ENCODE results near the gene DNAI2.

The DNAI2 gene

DNA sequence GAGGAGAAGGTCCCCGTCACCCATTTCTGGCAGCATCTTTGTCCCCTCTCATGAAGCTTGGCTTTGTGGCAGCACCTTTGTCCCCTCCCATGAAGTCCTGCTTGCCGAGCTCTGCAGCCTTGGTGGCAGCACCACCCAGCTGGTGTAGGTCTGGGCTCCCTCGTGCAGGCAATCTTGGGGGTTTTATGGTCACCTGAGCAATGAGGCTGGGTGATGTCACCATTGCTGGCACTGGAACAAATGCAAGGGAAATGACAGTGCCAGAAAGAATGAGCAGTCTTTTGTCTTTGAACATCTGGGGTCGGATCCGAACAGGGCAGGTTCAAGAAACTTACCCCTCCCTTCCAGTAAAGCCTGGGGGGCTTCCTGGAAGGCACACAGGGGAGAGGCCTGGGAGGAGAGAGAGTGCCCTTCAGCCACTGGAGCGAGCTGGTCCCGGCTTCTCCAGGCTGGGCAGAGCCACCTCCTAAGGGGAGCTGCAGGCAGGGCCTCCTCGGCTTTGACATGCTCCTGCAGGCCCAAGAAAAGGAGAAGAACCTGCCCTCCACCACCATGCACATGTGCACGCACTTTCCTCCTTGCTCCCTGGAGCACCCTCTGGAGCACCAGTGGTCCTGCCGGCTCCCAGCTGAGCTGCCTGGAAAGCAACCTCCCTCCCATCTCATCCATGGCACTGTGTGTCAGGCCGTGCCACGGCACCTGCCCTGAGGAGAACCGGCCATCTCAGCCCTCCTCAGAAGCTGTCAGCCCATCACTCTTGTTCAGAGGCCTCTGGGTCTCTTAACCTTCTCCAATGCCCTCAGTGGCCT lies 71.6 kb downstream of the DNAI2 start:
- no peak for DNase-seq

DNA sequence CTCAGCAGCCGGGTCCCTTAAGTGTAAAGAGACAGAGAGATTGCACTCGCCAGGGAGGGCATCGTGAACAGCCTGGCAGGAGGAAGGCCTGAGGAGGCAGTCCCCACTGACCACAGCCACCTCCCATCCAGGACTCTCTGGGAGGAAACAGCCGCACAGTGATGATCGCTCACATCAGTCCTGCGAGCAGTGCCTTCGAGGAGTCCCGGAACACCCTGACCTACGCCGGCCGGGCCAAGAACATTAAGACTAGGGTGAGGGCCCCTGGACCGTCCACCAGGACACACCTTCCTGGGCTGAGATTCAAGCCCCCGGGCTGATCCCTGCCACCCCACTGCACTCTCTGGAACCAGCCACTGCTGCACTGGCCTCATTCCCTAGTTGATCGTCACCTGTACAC lies 73.6 kb downstream of the DNAI2 start:
- no peak for DNase-seq

DNA sequence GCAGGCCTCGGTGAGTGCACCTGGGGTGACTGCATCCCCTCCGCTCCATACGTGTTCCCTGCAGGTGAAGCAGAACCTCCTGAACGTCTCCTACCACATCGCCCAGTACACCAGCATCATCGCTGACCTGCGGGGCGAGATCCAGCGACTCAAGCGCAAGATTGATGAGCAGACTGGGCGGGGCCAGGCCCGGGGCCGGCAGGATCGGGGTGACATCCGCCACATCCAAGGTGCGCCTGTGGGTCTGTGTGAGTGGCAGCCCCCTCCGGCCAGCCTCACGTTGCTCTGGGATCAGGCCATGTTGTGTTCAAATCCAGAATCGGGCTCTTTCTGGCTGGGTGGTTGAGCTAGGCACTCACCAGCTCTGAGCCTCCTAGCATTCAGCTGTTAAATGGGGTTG lies 75.1 kb downstream of the DNAI2 start:
- DNase-seq: no peak

DNA sequence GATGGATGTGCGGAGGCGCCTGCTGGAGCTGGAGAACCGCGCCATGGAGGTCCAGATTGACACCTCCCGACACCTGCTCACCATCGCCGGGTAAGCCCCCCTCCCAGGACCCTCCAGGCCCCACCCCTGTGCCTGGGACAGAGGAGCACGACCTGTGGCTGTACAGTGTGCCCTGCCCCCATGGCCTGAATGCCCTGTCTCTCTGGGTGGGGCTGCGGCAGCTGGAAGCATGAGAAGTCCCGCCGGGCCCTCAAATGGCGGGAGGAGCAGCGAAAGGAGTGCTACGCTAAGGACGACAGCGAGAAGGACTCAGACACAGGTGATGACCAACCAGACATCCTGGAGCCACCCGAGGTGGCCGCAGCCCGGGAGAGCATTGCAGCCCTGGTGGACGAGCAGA lies 76.5 kb downstream of the DNAI2 start:
- DNase-seq: no peak

DNA sequence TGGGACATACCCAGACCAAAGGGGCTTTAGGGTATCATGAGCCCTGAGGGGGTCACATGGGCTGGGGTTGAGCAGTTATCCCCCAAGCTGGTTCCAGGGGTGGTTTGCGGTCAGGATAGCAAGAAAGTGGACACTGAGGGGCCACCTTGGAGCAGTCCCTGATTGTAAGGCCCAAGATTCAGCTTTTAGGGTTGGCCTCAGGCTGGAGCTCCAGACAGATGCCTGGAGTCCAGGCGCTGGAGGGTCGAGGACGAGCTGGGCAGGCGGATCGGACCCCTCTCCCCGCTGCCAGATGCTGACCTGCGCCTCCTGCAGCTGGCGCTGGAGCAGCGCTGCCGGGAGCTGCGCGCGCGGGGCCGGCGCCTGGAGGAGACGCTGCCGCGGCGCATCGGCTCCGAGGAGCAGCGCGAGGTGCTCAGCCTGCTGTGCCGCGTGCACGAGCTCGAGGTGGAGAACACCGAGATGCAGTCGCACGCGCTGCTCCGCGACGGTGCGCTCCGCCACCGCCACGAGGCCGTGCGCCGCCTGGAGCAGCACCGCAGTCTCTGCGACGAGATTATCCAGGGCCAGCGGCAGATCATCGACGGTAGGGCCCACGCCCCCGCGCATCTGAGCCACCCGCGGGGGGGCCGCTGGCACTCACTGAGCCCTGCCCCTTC lies 77.6 kb downstream of the DNAI2 start:
- DNase-seq: no peak

DNA sequence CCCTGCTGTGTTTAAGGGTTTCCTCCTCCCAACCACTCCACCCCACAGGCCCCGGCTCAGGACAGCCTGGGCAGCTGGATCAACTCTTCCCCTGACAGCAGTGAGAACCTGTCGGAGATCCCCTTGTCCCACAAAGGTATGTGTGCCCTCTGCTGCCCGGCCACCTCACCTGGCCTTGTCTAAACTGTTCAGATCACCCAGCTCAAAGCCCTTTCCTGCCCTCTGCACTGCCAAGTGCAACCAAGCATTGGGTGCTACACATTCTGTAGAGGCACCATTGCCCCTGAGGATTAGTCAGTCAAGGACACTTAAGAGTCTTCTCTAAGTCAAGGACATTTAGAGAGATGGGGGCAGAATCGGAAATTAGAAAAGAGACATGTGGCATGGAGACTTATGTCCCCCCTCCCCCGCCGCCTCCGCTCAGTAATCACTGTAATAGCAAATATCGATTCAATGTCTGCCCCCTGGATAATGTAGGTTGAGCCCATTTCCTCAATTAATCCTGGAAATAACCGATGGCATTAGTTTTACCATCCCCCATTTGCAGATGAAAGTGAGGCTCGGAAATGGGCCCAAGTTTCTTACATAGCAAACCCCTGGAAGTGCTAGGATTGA lies 79.5 kb downstream of the DNAI2 start:
- no peak for DNase-seq

DNA sequence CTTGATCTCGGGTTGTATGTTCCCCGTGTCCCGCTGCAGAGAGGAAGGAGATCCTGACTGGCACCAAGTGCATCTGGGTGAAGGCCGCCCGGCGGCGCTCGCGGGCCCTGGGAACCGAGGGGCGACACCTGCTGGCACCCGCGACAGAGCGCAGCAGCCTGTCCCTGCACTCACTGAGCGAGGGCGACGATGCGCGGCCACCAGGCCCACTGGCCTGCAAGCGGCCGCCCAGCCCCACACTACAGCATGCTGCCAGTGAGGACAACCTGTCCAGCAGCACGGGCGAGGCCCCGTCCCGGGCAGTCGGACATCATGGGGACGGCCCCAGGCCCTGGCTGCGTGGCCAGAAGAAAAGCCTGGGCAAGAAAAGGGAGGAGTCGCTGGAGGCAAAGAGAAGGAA lies 80.1 kb downstream of the DNAI2 start:
- DNase-seq: peak; percentile 75 to 78

DNA sequence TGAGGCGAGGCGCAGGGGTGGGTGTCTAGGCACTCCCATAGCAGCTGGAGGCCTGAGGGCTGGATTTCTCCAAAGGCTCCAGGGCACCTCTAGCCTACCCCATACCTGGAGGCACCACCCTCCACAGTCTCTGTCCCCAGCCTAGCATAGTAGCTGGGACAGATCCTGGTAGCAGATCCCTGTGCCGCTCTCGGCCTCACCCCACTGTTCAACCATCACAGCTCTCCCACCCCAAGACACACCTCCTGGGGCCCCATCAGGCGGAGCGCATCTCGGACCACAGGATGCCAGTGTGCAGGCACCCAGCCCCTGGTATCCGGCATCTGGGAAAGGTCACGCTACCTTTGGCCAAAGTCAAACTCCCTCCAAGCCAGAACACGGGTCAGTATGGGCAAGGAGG lies 80.5 kb downstream of the DNAI2 start:
- no peak for DNase-seq

DNA sequence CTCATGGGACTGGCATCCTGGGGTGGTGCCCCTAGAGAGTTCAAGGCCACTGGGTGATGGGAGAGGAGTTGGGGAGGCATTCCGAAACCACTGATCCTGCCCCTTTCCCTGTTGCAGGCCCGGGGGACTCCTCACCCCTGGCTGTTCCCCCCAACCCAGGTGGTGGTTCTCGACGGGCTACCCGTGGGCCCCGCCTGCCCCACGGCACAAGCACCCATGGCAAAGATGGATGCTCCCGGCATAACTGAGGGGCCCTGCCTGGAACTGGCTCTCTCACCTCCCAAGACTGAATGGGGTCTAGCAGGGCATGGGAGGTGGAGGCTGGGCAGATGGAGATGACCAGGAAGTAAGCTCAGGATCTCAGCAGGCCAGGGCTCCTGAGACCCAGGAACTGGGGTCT lies 81.0 kb downstream of the DNAI2 start:
- DNase-seq: no peak

DNA sequence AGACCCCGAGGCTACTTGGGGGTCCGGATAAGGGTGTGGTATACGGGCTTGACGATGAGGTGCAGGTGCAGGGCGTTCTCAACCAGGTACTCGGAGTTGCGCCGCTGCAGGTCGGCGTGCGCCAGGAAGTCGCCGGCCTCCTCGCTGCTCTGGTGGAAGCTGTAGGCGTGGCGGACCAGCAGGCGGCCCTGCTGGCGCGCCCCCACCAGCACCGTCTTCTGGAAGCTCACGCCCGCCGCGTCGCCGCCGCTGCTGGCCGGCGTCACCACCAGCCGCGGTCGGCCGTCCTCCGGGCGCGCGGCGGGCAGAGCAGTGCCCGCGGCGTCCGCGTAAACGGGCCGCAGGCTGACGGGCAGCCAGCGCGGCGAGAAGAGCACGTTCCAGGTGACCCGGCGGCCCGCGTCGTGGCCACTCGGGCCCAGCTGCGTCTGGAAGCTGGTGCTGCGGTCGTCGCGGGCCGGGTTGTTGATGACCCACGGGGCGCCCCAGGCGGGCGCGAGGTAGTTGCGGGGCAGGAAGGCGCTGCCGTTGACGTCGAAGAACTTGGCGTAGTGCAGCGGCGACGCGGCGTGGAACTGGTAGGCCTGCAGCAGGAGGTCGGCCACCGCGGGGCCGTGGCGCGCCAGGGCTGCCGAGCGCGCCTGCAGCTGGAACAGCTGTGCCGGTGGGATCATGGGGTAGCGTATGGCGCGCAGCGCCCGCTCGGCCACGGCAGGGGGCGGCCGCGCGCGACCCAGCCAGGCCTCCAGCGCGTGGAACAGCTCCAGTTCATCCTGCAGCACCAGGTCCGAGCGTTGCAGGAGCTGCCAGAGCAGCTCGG lies 82.8 kb downstream of the DNAI2 start:
- no peak for DNase-seq

DNA sequence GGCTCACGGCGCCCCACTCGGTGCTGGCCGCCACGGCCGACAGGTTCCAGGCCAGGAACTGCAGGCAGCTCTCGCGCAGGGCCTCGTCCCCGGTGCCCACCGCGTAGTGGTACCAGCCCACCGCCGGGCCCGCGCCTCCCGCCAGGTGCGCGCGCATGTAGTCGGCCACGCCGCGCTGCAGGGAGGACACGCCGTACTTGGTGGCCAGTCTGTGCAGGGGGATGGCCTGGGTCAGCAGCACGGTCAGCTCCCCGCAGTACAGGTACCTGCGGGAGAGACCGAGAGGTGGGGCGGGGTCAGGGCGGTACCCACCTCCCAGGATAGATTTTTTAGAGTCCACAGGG lies 83.4 kb downstream of the DNAI2 start:
- DNase-seq: no peak

DNA sequence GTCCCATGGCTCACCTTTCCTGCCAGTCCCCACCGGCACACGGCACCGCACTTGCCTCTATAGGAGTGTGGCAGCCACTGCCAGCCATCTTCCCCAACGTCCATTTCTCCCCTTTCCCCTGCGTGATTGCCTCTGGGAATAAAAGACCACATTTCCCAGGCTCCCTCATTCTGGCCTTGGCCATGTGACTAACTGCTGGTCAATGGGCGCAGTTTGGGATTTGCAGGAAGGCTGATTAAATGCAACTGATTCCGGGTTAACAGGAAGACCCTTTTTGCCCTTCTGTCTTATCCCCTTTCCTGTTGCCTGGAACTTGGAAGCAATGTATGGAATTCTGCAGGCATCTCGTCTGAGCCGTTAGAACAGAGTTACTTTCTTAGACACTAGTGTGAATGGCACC lies 84.7 kb downstream of the DNAI2 start:
- no peak for DNase-seq

DNA sequence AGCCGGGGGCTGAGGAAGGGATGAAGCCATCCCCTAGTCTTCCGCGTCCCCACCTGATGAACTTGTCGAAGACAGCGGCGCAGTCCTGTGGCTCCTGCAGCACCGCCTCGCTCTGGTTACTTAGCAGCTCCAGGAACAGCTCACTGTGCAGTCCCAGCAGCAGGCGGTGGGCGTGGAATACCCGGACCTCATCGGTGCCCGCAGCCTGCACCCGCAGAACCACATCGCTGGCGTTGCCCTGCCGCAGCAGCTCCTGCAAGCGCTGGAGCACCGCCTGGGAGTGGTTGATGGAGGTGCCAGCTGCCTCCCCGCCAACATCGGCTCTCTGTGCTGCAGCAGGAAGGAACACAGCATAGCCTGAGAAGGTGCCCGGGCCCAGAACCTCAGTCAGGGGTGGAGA lies 85.9 kb downstream of the DNAI2 start:
- no peak for DNase-seq

DNA sequence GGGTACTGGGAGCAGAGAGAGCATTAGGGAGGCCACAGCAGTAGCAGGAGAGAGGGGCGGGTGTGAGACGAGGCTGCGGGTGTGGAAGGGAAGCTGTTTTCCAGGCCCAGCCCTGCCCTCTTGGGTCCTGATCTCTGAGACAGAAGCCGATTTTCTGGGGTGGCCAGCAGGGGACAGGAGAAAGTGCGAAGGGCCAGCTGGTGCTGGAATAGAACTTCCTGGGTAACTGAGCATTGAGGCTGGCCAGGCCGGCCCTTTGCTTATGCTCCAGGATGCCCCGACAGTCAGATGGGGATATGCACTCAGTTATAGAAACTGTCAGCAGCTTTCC lies 86.8 kb downstream of the DNAI2 start:
- no peak for DNase-seq

DNA sequence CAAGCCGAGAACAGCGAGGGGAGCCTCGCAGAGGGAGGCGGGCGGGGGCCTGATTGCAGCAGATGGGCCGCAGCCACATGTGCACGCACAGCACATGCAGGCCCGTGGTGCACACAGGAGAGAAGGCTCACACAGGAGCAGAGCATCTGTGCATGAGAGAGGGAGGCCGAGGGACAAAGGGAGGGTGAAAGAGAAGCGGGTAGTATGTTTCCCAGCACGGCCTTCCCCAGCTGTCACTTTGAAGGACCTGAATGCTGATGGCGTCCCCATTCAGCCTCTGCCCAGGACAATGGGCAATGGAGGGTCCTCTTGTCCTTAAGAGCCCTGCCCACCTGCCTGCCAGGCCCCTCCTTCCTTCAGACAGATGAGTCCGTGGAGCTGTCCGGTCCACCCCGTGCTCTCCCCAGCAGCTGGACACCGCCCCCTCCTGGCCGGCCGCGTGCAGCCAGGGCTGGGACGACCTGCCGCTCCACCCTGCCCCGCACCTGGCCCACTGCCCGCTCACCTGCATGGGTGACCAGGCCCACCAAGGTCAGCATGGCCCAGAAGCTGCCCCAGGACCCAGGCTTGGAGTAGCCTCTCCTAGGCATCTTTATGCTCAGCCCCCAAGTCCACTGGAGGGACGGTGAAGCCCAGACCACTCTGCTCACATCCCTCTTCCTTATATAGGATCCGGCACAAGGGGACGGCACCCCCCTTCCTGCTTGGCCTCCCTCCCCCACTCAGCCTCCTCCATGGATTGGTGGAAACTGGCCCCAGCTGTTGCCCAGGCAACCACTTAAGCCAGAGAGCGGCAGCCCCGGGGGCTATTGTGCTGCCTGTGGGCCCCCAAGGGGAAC lies 87.4 kb downstream of the DNAI2 start, which contains the start of gene BTBD17:
TSS of gene BTBD17 (minus strand) at position 639 of the 839 bp plus-strand sequence. CDS start at position 590, 49 bp downstream.
- DNase-seq: no peak

DNA sequence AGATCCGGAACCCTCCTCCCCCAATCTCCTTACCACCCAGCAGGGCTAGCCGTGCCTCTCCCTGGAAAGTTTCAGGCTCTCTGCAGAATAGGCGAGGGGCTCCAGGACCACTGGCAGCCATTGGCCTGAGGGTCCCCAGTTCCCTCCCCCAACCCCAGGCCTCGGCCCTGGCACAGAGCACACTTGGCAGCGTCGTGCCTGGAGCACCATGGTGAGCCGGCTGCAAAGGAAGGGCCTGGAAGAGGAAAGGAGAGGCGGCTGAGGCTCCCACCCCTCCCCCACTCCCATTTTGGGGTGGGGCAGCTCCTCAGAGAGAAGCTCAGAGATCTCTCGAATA lies 88.0 kb downstream of the DNAI2 start:
- no peak for DNase-seq

DNA sequence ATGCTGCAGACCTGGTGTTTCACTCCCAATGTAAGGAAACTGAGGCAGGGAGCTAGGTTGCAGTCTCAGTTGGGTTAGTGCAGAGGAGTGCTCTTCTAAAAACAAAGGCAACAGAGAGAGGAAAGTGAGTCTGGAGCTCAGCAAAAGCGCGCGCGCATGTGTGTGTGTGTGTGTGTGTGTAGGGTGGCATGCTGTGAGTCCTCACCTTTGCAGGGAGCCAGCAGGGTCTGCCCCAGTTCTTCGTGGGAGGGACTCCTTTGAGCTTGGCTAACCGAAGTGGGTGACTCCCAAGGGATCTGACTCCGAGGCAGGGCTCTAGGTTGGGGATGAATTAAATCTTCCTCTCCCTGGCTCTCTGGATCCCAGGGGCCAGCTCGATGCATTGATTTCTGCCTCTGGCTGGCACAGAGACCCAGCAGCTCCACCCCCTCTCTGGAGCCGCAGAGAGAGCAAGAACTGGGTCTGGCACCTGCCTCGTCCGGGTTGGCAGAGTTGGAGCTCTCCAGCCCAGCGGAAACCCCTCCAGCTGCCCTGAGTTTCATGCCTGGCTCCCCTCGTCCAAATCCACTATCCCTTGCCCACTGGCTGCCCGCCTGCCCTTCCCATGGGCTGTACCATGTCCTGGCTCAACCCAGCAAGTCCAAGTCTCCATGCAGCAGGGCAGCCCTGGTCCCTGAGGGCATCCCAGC lies 88.9 kb downstream of the DNAI2 start:
- DNase-seq: no peak
